Measurements from ENCODE around the gene ATP11C.
"Not testable (repeated sequence)": the region's sequence is repeated elsewhere in the genome, so short reads cannot be mapped to it uniquely, and the experiment has no call there.

- TF ChIP-seq CTCF, POLR2A (IDR thresholded peaks at IDR 0.05): not testable (repeated sequence)
These were observed 76.0 kb downstream of the ATP11C start for GRCh38 chrX:139856826-139857225.

Data from uterus (tissue), 2 donors.